ENCODE measurements around the gene MRAP. TPM values are rescaled to one million over a fixed set of nuclear protein-coding genes. Genes with fewer than 3 reads are reported as not detected.

The MRAP gene
- total and polyA plus RNA-seq, 2 experiments from 2014 or later = not detected

DNA sequence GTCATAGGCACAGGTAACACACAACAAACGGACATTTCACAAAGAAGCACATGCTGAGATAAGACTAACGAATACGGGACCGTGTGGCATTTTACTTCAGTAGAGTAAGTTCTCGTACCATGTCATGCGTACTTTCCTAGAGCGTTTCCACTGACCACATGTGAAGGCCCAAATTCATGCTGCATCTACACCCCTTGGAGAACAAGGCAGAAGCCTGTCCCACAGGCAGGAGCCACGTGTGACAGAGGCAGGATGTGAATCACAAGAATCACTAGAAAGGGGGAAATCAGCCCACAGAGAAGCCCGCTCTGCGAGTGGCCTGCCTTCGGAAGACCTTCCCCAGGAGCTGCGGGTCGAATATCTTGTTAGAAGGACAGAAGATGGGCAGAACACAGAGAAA is 52.3 kb downstream of the MRAP start:
- no peaks in the 10 kb centered on the region for H3F3A ChIP-seq (ENCODE audit: insufficient read depth)
- no peak overlapping the region for H3K9ac ChIP-seq
- no peaks in the 10 kb centered on the region for H3K9me2 ChIP-seq (ENCODE audit: insufficient read depth)
- no peak overlapping the region for H2AFZ ChIP-seq
- no peak overlapping the region for H3K27ac ChIP-seq
- no peak overlapping the region for H3K4me2 ChIP-seq (ENCODE audit: unreplicated experiment)
- H3K36me3 ChIP-seq (ENCODE audit: low read depth) = peaks cover 54% of the 10 kb centered on the region
- in situ Hi-C loops (cut with MboI) = no loop called here
- H3K9me3 ChIP-seq (ENCODE audit: low read depth) = no peaks in the 10 kb centered on the region
- H3K27me3 ChIP-seq (replicated peaks; ENCODE audit: insufficient read depth) = no peaks in the 10 kb centered on the region
- no peaks in the 10 kb centered on the region for H3K4me1 ChIP-seq (ENCODE audit: insufficient read depth)
- no peaks in the 10 kb centered on the region; the same call in 1 of the 2 replicates for H3K79me2 ChIP-seq (ENCODE audit: insufficient read depth)
- 92 to 96% methylated on average over 13 of the region's 13 CpGs for WGBS, 2 experiments (ENCODE audit: low coverage in 1 of 2, low lambda C conversion rate in 2 of 2, missing lambda C conversion rate in 2 of 2)
- TF ChIP-seq EZH2 (IDR thresholded peaks at IDR 0.05; ENCODE audit: insufficient read depth, poor library complexity, severe bottlenecking) (no peak), EZH2phosphoT487 (IDR thresholded peaks at IDR 0.05; ENCODE audit: insufficient read depth, low read depth) (no peak)
- no peak for DNase-seq
- H3K4me3 ChIP-seq = no peak overlapping the region
- no peaks in the 10 kb centered on the region for H4K20me1 ChIP-seq (ENCODE audit: insufficient read depth)

GRCh38 chr21:32351428-32351827 is 52.8 kb downstream of the MRAP start:
- no peak for DNase-seq
- H3K4me3 ChIP-seq = no peak overlapping the region
- no peak overlapping the region for H3K27ac ChIP-seq
- 86 to 88% methylated on average over 6 of the region's 6 CpGs for WGBS, 2 experiments (ENCODE audit: low coverage in 1 of 2, low lambda C conversion rate in 2 of 2, missing lambda C conversion rate in 2 of 2)
- no peaks in the 10 kb centered on the region for H3K4me1 ChIP-seq (ENCODE audit: insufficient read depth)
- H3F3A ChIP-seq (ENCODE audit: insufficient read depth) = no peaks in the 10 kb centered on the region
- H3K9me3 ChIP-seq (ENCODE audit: low read depth) = no peaks in the 10 kb centered on the region
- in situ Hi-C loops (cut with MboI) = no loop called here
- no peaks in the 10 kb centered on the region for H3K79me2 ChIP-seq (ENCODE audit: insufficient read depth)
- no peaks in the 10 kb centered on the region for H3K27me3 ChIP-seq (replicated peaks; ENCODE audit: insufficient read depth)
- H3K36me3 ChIP-seq (ENCODE audit: low read depth) = peaks cover 54% of the 10 kb centered on the region
- TF ChIP-seq EZH2phosphoT487 (IDR thresholded peaks at IDR 0.05; ENCODE audit: insufficient read depth, low read depth) (no peak), EZH2 (IDR thresholded peaks at IDR 0.05; ENCODE audit: insufficient read depth, poor library complexity, severe bottlenecking) (no peak)
- no peak overlapping the region for H3K4me2 ChIP-seq (ENCODE audit: unreplicated experiment)
- H3K9ac ChIP-seq = no peak overlapping the region
- no peaks in the 10 kb centered on the region for H4K20me1 ChIP-seq (ENCODE audit: insufficient read depth)
- no peaks in the 10 kb centered on the region for H3K9me2 ChIP-seq (ENCODE audit: insufficient read depth)
- no peak overlapping the region for H2AFZ ChIP-seq

DNA sequence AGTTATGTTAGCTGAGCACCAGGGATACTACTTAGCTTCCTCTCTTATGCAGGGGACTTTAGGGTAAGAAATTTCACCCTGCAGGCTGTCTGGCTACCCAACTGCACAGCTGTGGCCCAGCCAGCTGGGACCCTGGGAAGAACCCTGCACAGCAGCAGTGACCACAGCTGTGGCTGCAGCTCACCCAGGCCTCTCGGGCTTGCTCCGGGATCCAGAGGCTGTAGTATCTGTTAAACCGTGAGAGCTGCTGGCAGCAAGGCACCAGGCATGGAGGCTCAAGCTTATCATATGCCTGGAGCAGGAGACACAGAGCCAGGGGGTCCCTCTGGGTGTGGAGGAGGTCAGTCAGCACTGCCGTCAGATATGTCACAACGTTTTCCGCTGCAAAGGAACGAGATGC is 53.9 kb downstream of the MRAP start:
- 91 to 94% methylated on average over 7 of the region's 7 CpGs for WGBS, 2 experiments (ENCODE audit: low coverage in 1 of 2, low lambda C conversion rate in 2 of 2, missing lambda C conversion rate in 2 of 2)
- H3K4me1 ChIP-seq (ENCODE audit: insufficient read depth) = no peaks in the 10 kb centered on the region
- H3K79me2 ChIP-seq (ENCODE audit: insufficient read depth) = no peaks in the 10 kb centered on the region
- H3K9me2 ChIP-seq (ENCODE audit: insufficient read depth) = no peaks in the 10 kb centered on the region
- no peaks in the 10 kb centered on the region for H3K27me3 ChIP-seq (replicated peaks; ENCODE audit: insufficient read depth)
- in situ Hi-C loops (cut with MboI) = no loop called here
- H3F3A ChIP-seq (ENCODE audit: insufficient read depth) = no peaks in the 10 kb centered on the region
- H2AFZ ChIP-seq = no peak overlapping the region
- H3K9me3 ChIP-seq (ENCODE audit: low read depth) = no peaks in the 10 kb centered on the region
- no peak overlapping the region for H3K4me3 ChIP-seq
- H3K4me2 ChIP-seq (ENCODE audit: unreplicated experiment) = no peak overlapping the region
- TF ChIP-seq EZH2 (IDR thresholded peaks at IDR 0.05; ENCODE audit: insufficient read depth, poor library complexity, severe bottlenecking) (no peak), EZH2phosphoT487 (IDR thresholded peaks at IDR 0.05; ENCODE audit: insufficient read depth, low read depth) (no peak)
- H3K36me3 ChIP-seq (ENCODE audit: low read depth) = peaks cover 62% of the 10 kb centered on the region
- no peaks in the 10 kb centered on the region for H4K20me1 ChIP-seq (ENCODE audit: insufficient read depth)
- H3K27ac ChIP-seq = no peak overlapping the region
- DNase-seq = no peak
- no peak overlapping the region for H3K9ac ChIP-seq

GRCh38 chr21:32353002-32353711 is 54.5 kb downstream of the MRAP start:
- Histone ChIP-seq H2AFZ (no peak overlapping the region), H4K20me1 (ENCODE audit: insufficient read depth) (no peaks in the 10 kb centered on the region), H3K4me3 (no peak overlapping the region), H3K9me3 (ENCODE audit: low read depth) (no peaks in the 10 kb centered on the region), H3F3A (ENCODE audit: insufficient read depth) (no peaks in the 10 kb centered on the region), H3K4me2 (ENCODE audit: unreplicated experiment) (no peak overlapping the region), H3K9ac (no peak overlapping the region), H3K9me2 (ENCODE audit: insufficient read depth) (no peaks in the 10 kb centered on the region), H3K27me3 (replicated peaks; ENCODE audit: insufficient read depth) (no peaks in the 10 kb centered on the region), H3K4me1 (ENCODE audit: insufficient read depth) (no peaks in the 10 kb centered on the region), H3K79me2 (ENCODE audit: insufficient read depth) (no peaks in the 10 kb centered on the region), H3K36me3 (ENCODE audit: low read depth) (peaks cover 66% of the 10 kb centered on the region), H3K27ac (no peak overlapping the region)
- WGBS, 2 experiments (ENCODE audit: low coverage in 1 of 2, low lambda C conversion rate in 2 of 2, missing lambda C conversion rate in 2 of 2) = 87 to 95% methylated on average over 8 of the region's 8 CpGs
- no peak for DNase-seq
- in situ Hi-C loops (cut with MboI) = no loop called here
- TF ChIP-seq EZH2phosphoT487 (IDR thresholded peaks at IDR 0.05; ENCODE audit: insufficient read depth, low read depth) = no peak
- no peak for TF ChIP-seq EZH2 (IDR thresholded peaks at IDR 0.05; ENCODE audit: insufficient read depth, poor library complexity, severe bottlenecking)

All from GM23248 (cell line).